ENCODE results near the gene ADCY3. TPM values are rescaled to one million over a fixed set of nuclear protein-coding genes. Genes with fewer than 3 reads are reported as not detected.
A peak's percentile ranks its signal among the peaks of the same experiment; 100 is the strongest.

The ADCY3 gene
- polyA plus RNA-seq, 2 donors, result 15.2 to 32.0 TPM

GRCh38 chr2:24919506-24920097 is 435 bp downstream of the ADCY3 start:
- 1% methylated on average over 36 to 76 of the region's 76 CpGs for WGBS, 2 donors
- no peaks in the 10 kb centered on the region for H3K27me3 ChIP-seq (ENCODE audit: control insufficient read depth in 1 of 2, insufficient read depth in 2 of 2, low read length in 2 of 2)
- peaks cover 0 to 13% of the 10 kb centered on the region in 2 donors for H3K36me3 ChIP-seq (ENCODE audit: control insufficient read depth in 2 of 2, insufficient read depth in 2 of 2, low read length in 1 of 2)
- H3K4me3 ChIP-seq (ENCODE audit: low read depth in 1 of 2, low read length in 2 of 2), result peak overlapping the region; percentile 68 to 83
- H3K9me3 ChIP-seq (ENCODE audit: control insufficient read depth in 2 of 2, insufficient read depth in 1 of 2, low read depth in 1 of 2, low read length in 1 of 2), result no peaks in the 10 kb centered on the region
- H3K27ac ChIP-seq (ENCODE audit: low read depth in 2 of 2, low read length in 1 of 2), result peak overlapping the region; percentile 20 to 76
- H3K4me1 ChIP-seq (ENCODE audit: control insufficient read depth in 2 of 2, insufficient read depth in 2 of 2, low read length in 1 of 2), result peaks cover 5 to 19% of the 10 kb centered on the region in 2 donors

GRCh38 chr2:24919037-24919505 is 966 bp downstream of the ADCY3 start:
- Histone ChIP-seq H3K27ac (ENCODE audit: low read depth in 2 of 2, low read length in 1 of 2) (peak overlapping the region; percentile 20 to 76), H3K27me3 (ENCODE audit: control insufficient read depth in 1 of 2, insufficient read depth in 2 of 2, low read length in 2 of 2) (no peaks in the 10 kb centered on the region)

GRCh38 chr2:24918326-24919036 is 1.6 kb downstream of the ADCY3 start:
- Histone ChIP-seq H3K36me3 (ENCODE audit: control insufficient read depth in 2 of 2, insufficient read depth in 2 of 2, low read length in 1 of 2) (peaks cover 0 to 13% of the 10 kb centered on the region in 2 donors), H3K9me3 (ENCODE audit: control insufficient read depth in 2 of 2, insufficient read depth in 1 of 2, low read depth in 1 of 2, low read length in 1 of 2) (no peaks in the 10 kb centered on the region), H3K4me3 (ENCODE audit: low read depth in 1 of 2, low read length in 2 of 2) (peak overlapping the region; percentile 68 to 83), H3K4me1 (ENCODE audit: control insufficient read depth in 2 of 2, insufficient read depth in 2 of 2, low read length in 1 of 2) (peaks cover 5 to 19% of the 10 kb centered on the region in 2 donors), H3K27me3 (ENCODE audit: control insufficient read depth in 1 of 2, insufficient read depth in 2 of 2, low read length in 2 of 2) (no peaks in the 10 kb centered on the region), H3K27ac (ENCODE audit: low read depth in 2 of 2, low read length in 1 of 2) (no peak overlapping the region)
- 82 to 84% methylated on average over 42 of the region's 42 CpGs for whole genome bisulfite sequencing, 2 donors

More at GRCh38 chr2:24919037-24919505, 966 bp downstream of the ADCY3 start:
- Histone ChIP-seq H3K36me3 (ENCODE audit: control insufficient read depth in 2 of 2, insufficient read depth in 2 of 2, low read length in 1 of 2) (peaks cover 0 to 13% of the 10 kb centered on the region in 2 donors), H3K4me3 (ENCODE audit: low read depth in 1 of 2, low read length in 2 of 2) (peak overlapping the region; percentile 68 to 83), H3K4me1 (ENCODE audit: control insufficient read depth in 2 of 2, insufficient read depth in 2 of 2, low read length in 1 of 2) (peaks cover 5 to 19% of the 10 kb centered on the region in 2 donors), H3K9me3 (ENCODE audit: control insufficient read depth in 2 of 2, insufficient read depth in 1 of 2, low read depth in 1 of 2, low read length in 1 of 2) (no peaks in the 10 kb centered on the region)
- 21 to 23% methylated on average over 12 to 13 of the region's 13 CpGs for WGBS, 2 donors

DNA sequence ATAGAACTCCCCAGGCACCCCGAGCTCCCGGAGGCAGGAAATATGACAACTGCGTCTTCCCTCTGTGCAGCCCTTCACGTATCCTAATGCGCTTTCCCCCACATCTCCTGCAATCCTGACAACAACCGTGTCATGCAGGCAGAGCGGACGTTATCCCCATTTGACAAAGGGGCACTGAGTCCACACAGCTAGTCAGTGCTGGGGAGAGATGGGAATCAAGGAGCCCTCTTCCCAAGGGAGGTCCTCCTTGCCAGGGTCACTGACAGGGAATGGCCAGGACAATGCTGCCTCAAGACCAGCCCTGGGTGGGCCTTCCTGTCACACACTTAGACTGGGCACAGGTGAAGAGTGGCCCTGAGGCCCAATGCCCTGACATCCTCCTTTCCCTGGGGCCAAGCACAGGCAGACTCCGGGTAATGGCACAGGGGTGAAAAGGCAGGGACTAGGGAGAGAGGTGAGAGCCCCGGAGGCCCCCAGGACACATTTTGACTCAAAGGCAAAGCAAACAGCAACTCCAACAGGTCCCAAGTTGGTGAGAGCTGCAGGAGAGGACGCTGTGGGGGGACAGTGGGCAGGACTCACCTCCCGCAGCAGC is 2.2 kb downstream of the ADCY3 start:
- Histone ChIP-seq H3K27me3 (ENCODE audit: control insufficient read depth in 1 of 2, insufficient read depth in 2 of 2, low read length in 2 of 2) (no peaks in the 10 kb centered on the region), H3K9me3 (ENCODE audit: control insufficient read depth in 2 of 2, insufficient read depth in 1 of 2, low read depth in 1 of 2, low read length in 1 of 2) (no peaks in the 10 kb centered on the region), H3K27ac (ENCODE audit: low read depth in 2 of 2, low read length in 1 of 2) (no peak overlapping the region), H3K4me1 (ENCODE audit: control insufficient read depth in 2 of 2, insufficient read depth in 2 of 2, low read length in 1 of 2) (peaks cover 5 to 19% of the 10 kb centered on the region in 2 donors), H3K36me3 (ENCODE audit: control insufficient read depth in 2 of 2, insufficient read depth in 2 of 2, low read length in 1 of 2) (peaks cover 0 to 17% of the 10 kb centered on the region in 2 donors), H3K4me3 (ENCODE audit: low read depth in 1 of 2, low read length in 2 of 2) (peak overlapping the region in 1 of 2 donors; percentile 13)
- WGBS, 2 donors, result 82 to 83% methylated on average over 12 of the region's 12 CpGs

GRCh38 chr2:24917086-24917485 is 3.0 kb downstream of the ADCY3 start:
- WGBS, 2 donors, result 68 to 69% methylated on average over 7 of the region's 7 CpGs
- Histone ChIP-seq H3K4me1 (ENCODE audit: control insufficient read depth in 2 of 2, insufficient read depth in 2 of 2, low read length in 1 of 2) (peaks cover 5 to 19% of the 10 kb centered on the region in 2 donors), H3K27ac (ENCODE audit: low read depth in 2 of 2, low read length in 1 of 2) (peak overlapping the region in 1 of 2 donors; percentile 6), H3K27me3 (ENCODE audit: control insufficient read depth in 1 of 2, insufficient read depth in 2 of 2, low read length in 2 of 2) (no peaks in the 10 kb centered on the region), H3K4me3 (ENCODE audit: low read depth in 1 of 2, low read length in 2 of 2) (peak overlapping the region in 1 of 2 donors; percentile 13), H3K9me3 (ENCODE audit: control insufficient read depth in 2 of 2, insufficient read depth in 1 of 2, low read depth in 1 of 2, low read length in 1 of 2) (no peaks in the 10 kb centered on the region), H3K36me3 (ENCODE audit: control insufficient read depth in 2 of 2, insufficient read depth in 2 of 2, low read length in 1 of 2) (peaks cover 0 to 19% of the 10 kb centered on the region in 2 donors)

GRCh38 chr2:24915796-24916195 is 4.2 kb downstream of the ADCY3 start:
- H3K27me3 ChIP-seq (ENCODE audit: control insufficient read depth in 1 of 2, insufficient read depth in 2 of 2, low read length in 2 of 2), result no peaks in the 10 kb centered on the region

GRCh38 chr2:24915175-24915574 is 4.9 kb downstream of the ADCY3 start:
- 82 to 90% methylated on average over 8 of the region's 8 CpGs for WGBS, 2 donors
- Histone ChIP-seq H3K9me3 (ENCODE audit: control insufficient read depth in 2 of 2, insufficient read depth in 1 of 2, low read depth in 1 of 2, low read length in 1 of 2) (no peaks in the 10 kb centered on the region), H3K27ac (ENCODE audit: low read depth in 2 of 2, low read length in 1 of 2) (no peak overlapping the region), H3K27me3 (ENCODE audit: control insufficient read depth in 1 of 2, insufficient read depth in 2 of 2, low read length in 2 of 2) (no peaks in the 10 kb centered on the region), H3K4me1 (ENCODE audit: control insufficient read depth in 2 of 2, insufficient read depth in 2 of 2, low read length in 1 of 2) (peaks cover 5 to 19% of the 10 kb centered on the region in 2 donors), H3K36me3 (ENCODE audit: control insufficient read depth in 2 of 2, insufficient read depth in 2 of 2, low read length in 1 of 2) (peaks cover 0 to 21% of the 10 kb centered on the region in 2 donors), H3K4me3 (ENCODE audit: low read depth in 1 of 2, low read length in 2 of 2) (no peak overlapping the region)

More at GRCh38 chr2:24915796-24916195, 4.2 kb downstream of the ADCY3 start:
- Histone ChIP-seq H3K4me3 (ENCODE audit: low read depth in 1 of 2, low read length in 2 of 2) (no peak overlapping the region), H3K36me3 (ENCODE audit: control insufficient read depth in 2 of 2, insufficient read depth in 2 of 2, low read length in 1 of 2) (peaks cover 0 to 21% of the 10 kb centered on the region in 2 donors), H3K27ac (ENCODE audit: low read depth in 2 of 2, low read length in 1 of 2) (no peak overlapping the region), H3K9me3 (ENCODE audit: control insufficient read depth in 2 of 2, insufficient read depth in 1 of 2, low read depth in 1 of 2, low read length in 1 of 2) (no peaks in the 10 kb centered on the region), H3K4me1 (ENCODE audit: control insufficient read depth in 2 of 2, insufficient read depth in 2 of 2, low read length in 1 of 2) (peaks cover 5 to 19% of the 10 kb centered on the region in 2 donors)
- 73% methylated on average over 4 of the region's 4 CpGs for WGBS, 2 donors

GRCh38 chr2:24914713-24915112 is 5.3 kb downstream of the ADCY3 start:
- Histone ChIP-seq H3K4me1 (ENCODE audit: control insufficient read depth in 2 of 2, insufficient read depth in 2 of 2, low read length in 1 of 2) (peaks cover 5 to 19% of the 10 kb centered on the region in 2 donors), H3K27me3 (ENCODE audit: control insufficient read depth in 1 of 2, insufficient read depth in 2 of 2, low read length in 2 of 2) (no peaks in the 10 kb centered on the region), H3K4me3 (ENCODE audit: low read depth in 1 of 2, low read length in 2 of 2) (no peak overlapping the region), H3K9me3 (ENCODE audit: control insufficient read depth in 2 of 2, insufficient read depth in 1 of 2, low read depth in 1 of 2, low read length in 1 of 2) (no peaks in the 10 kb centered on the region), H3K36me3 (ENCODE audit: control insufficient read depth in 2 of 2, insufficient read depth in 2 of 2, low read length in 1 of 2) (peaks cover 0 to 21% of the 10 kb centered on the region in 2 donors), H3K27ac (ENCODE audit: low read depth in 2 of 2, low read length in 1 of 2) (no peak overlapping the region)
- 75 to 81% methylated on average over 5 of the region's 5 CpGs for WGBS, 2 donors

DNA sequence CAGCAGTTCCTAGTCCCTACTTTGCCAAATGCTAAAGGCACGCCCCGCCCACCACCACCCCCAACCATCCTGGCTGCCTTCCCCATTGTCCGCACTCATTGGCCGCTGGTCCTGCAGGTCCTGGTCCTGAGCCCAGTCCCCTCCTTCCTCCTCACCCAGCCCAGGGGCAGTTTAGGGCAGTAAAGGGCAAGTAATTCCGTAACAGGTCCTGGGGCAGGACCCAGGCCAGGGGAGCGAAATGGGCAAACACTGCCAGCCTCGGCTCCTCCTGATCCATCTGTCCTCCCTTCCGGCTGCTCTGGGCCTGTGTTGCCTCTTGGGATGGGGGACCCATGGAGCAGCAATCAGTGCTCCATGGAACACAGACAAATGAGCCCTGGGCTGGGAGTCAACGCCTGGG is 6.1 kb downstream of the ADCY3 start:
- Histone ChIP-seq H3K27ac (ENCODE audit: low read depth in 2 of 2, low read length in 1 of 2) (no peak overlapping the region), H3K27me3 (ENCODE audit: control insufficient read depth in 1 of 2, insufficient read depth in 2 of 2, low read length in 2 of 2) (no peaks in the 10 kb centered on the region), H3K4me1 (ENCODE audit: control insufficient read depth in 2 of 2, insufficient read depth in 2 of 2, low read length in 1 of 2) (peaks cover 5 to 18% of the 10 kb centered on the region in 2 donors), H3K4me3 (ENCODE audit: low read depth in 1 of 2, low read length in 2 of 2) (no peak overlapping the region), H3K36me3 (ENCODE audit: control insufficient read depth in 2 of 2, insufficient read depth in 2 of 2, low read length in 1 of 2) (peaks cover 0 to 21% of the 10 kb centered on the region in 2 donors), H3K9me3 (ENCODE audit: control insufficient read depth in 2 of 2, insufficient read depth in 1 of 2, low read depth in 1 of 2, low read length in 1 of 2) (no peaks in the 10 kb centered on the region)
- 73 to 88% methylated on average over 9 of the region's 9 CpGs for WGBS, 2 donors

Data from esophagus (tissue), 2 donors.